NCI-H1092 treated with DMSO at 0.1 percent for 48 hours (cell line): Measurements from ENCODE around the gene LRPPRC.
"Not testable (repeated sequence)": the region's sequence is repeated elsewhere in the genome, so short reads cannot be mapped to it uniquely, and the experiment has no call there.

ENCODE experiments used
- DNase-seq: peaks from one replicate; lab custom pipeline; 2025; lab: John Stamatoyannopoulos, UW

The LRPPRC gene

DNA sequence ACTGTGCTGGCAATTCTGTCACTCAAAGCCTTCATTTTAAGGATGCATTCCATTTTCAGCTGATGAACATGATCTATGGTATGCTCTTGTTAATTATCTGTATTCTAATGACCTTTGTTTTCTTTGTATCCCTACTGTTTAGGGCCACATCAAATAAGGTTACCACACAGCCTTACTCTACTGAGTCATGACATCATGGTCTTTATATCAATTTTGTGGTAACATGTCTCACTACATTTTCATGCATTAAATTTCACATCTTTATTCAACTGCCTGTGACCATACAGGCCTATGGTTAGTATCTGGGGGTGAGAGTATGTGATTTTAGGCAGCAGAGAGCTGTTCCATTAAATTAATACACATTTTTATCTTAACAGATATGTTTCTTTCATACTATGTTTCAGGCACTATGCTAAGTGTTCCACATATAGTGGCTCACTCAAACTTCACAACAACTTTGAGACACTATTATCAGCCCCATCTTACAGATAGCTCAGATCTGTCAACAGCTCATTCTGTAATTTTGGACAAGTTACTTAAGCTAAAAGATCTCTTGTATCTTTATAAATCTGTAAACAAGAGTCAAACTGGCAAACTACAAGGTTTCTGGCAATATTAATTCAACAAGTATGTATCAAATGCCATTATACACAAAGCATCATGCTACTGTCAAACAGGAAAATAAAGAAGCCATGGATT lies 18.0 kb downstream of the LRPPRC start:
- DNase-seq = no peak

GRCh38 chr2:43960921-43961320 lies 34.9 kb downstream of the LRPPRC start:
- no peak for DNase-seq

- no peak for DNase-seq
Measured at GRCh38 chr2:43958397-43959275, 37.2 kb downstream of the LRPPRC start.

DNA sequence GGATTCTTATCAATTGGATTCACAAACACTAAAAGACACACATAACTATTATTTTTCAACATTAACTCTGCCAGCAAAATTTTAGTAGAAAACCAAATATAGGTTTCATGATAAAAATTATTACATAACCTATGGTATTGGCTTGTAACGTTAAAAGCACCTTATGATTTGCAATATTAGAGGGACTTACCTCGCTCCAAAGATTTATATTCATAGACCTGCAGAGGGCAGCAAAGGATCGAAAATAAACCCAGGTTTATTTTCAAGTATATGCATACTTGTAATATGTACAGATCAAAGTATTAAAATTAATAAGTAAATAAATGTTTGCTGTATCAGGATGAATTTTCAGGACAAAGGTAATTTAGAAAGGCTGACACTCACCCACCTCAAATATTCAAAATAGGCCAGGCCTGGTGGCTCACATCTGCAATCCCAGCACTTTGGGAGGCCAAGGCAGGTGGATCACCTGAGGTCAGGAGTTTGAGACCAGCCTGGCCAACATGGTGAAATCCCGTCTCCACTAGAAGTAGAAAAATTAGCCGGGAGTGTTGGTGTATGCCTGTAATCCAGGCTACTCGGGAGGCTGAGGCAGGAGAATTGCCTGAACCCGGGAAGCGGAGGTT lies 45.3 kb downstream of the LRPPRC start:
- no peak for DNase-seq

DNA sequence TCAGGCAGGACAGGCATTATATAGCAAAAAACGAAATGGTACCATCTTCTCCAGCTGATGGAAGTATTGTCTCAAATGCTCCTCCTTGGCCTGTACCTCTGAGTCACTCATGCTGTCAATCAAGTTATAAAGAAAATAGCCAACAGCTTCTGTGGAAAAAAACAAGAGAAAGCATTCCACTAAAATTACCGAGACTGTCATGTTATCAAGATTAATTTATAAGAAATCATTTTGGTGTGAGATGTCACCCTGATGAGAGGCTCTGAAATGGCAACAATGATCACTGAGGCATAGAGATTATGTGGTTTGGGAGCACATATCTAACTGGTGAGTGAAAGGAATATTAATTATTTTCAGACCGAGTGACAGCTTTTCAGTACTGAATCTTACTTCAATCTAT lies 47.4 kb downstream of the LRPPRC start:
- DNase-seq = no peak

DNA sequence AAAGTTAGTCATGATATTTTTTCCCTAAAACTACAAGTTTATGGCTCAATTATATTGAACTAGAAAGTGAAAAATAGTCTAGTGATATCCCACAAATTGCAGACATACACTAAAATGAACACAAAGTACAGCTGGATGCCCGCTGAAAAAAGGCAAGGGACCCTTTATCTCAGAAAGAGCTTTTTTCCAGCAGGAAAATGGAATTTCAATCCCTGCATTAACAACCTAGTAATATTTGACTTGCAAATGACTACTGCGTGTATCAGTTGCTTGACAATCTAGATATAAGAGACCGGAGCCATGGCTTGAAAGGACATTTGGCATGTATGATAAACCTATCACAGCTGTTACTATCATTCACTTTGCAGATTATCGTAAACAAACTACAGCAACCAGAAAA lies 49.1 kb downstream of the LRPPRC start:
- no peak for DNase-seq

DNA sequence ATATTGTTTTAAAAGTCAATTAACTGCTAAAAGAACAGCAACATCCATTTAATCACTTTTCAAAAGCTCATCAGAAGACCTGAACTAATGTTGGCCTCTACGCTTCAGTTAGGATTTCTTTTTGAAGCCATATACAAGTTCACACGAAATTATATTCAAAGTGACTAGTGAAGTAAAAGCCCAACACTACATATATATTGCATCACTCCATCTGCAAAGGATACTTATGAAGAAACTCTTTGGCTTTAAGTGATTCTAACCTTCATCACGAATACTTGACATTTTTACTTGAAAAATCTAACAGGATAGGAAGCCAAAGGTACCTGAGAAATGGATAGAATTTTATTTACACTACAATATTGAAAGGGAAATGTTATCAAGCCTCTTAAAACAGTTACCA lies 50.4 kb downstream of the LRPPRC start:
- no peak for DNase-seq

DNA sequence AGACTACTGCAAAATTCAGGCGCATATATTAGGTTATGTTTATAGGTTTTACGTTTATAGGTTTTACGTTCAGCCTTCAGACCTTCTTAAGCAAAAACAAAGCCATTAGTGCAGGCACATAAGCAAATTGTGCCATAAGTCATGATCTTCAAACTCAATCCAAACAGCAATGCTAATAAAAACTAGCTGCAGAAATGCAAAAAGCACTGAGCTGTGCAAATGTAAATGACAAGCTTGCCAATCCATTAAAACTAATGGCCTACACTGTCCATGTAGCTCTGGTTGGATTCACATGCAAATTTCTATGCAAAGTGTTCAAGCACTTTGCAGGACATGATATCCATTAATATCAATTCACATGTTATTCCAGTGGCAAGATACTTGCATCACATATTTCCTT lies 50.9 kb downstream of the LRPPRC start:
- DNase-seq = peak; percentile 15

GRCh38 chr2:43943809-43944452 lies 51.9 kb downstream of the LRPPRC start:
- peak; percentile 65 for DNase-seq

GRCh38 chr2:43943323-43943722 lies 52.5 kb downstream of the LRPPRC start:
- no peak for DNase-seq

- no peak for DNase-seq
Measured at GRCh38 chr2:43942881-43943280, 52.9 kb downstream of the LRPPRC start.

DNA sequence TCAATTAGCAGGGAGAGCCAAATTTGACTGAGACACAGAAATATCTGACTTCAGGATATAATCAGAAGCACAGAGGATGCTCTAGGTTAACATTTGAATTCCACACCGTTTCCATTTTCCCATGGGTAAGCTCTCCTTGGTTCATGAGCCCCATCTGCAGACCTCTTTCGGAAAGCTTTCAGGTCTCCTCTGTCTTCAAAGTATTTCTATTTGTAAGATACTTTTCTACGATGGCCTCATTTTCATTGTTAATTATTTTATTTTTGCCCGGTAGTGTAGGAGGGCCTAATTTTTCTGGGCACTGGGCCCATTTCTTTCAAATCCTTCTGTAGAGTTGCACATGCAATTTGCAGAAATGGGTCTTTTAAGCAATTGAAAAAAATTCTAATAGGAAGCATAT lies 53.8 kb downstream of the LRPPRC start:
- DNase-seq = peak; percentile 7

GRCh38 chr2:43941359-43941758 lies 54.4 kb downstream of the LRPPRC start:
- peak; percentile 9 for DNase-seq

GRCh38 chr2:43939695-43940256 lies 56.0 kb downstream of the LRPPRC start:
- DNase-seq = peak; percentile 9

GRCh38 chr2:43937269-43937820 lies 58.4 kb downstream of the LRPPRC start:
- no peak for DNase-seq

DNA sequence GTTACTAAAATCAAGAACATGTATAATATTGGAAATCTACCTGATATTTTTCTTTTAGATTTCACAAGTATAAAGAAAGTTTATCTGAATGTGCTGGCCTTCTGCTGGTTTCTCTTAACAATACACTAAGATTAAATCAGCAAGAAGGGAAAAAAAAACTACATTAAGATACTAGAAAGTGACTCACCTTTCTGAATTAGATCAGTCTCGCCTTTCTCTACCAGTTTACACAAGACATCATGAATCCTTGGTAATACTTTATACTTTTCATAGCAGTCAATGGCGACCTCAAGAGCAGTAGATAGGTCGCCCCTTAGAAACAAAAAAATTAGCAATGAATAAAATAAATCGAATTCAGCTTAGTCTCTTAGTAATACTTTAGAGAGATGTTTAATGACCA lies 61.2 kb downstream of the LRPPRC start:
- no peak for DNase-seq

DNA sequence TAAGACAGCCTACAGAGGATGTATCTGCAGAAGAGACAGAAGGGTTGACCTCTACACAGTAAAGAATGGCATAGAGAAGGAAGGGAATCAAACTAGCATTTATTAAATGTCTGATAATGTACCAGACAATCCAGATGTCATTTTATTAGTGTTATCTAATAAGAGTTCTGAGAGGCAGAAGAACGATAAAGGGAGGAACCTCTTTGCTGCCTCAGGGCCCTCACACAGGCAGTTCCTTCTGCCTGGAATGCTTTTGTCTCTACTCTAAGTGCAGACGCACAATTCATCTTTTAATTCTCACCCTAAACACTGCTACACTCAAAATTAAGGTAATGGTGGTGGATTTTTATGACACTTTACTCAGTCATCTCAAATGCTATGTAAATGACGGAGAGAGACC lies 64.5 kb downstream of the LRPPRC start:
- DNase-seq = no peak

- no peak for DNase-seq
Measured at GRCh38 chr2:43927442-43927841, 68.3 kb downstream of the LRPPRC start.

DNA sequence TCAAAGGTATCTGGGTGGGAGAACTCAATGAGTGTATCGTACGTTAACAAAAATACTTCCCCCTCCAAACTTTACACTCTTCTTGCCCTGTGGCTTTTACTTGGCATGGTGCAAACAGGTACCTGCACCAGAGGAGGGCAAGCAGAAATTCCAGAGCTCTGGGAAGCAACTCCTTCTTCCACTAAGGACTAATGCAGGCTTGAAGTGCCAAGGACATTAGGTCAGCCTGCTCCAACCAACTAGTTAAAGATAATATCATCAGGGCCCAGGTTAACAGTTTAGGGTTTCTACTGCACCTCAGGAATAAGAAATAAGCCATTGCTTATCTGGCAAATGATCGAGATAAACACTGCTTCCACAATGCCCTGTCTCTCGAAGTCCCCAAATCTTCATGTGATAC lies 70.4 kb downstream of the LRPPRC start:
- no peak for DNase-seq

DNA sequence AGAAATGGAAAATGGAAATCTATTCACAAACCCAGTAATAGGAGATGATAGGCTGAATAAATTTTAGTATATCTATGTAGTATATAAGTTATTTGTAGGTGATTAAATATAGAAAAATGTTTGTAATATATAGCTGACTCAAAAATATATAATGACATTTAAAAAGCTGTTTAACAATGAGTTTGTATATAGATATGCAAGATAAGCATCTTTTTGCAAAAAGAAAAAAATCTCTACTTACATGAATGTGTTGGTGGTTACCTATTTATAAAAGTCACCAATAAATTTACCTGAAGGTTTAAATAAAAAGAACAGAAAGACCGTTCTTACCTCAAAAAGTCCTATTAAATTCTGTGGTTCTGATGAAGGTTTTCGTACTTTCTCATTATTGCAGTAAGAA lies 71.3 kb downstream of the LRPPRC start:
- no peak for DNase-seq

DNA sequence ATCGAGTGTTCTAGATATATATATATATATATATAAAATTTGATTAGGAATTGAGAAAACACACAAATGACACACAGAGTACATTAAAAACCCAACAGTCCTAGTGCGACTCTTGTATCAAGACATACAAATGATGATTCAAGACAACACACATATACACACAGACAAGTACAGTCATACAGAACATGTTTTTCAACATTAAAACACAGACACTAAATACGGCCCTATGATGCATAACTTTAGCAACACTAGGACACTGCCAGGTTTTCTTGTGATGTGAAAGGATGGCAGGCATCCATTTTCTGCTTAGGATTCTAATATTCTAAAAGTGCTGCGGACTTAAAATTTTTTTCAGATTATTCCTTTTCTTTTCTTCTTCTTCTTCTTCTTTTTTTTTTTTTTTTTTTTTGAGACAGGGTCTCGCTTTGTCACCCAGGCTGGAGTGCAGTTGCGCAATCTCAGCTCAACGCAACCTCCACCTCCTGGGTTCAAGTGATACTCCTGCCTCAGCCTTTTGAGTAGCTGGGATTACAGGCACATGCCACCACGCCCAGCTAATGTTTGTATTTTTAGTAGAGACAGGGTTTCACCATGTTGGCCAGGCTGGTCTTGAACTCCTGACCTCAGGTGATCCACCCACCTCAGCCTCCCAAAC lies 84.5 kb downstream of the LRPPRC start:
- DNase-seq = not testable (repeated sequence)
